HepG2 (cell line): ENCODE results near the gene KIF27. TPM values are rescaled to one million over a fixed set of nuclear protein-coding genes. Genes with fewer than 3 reads are reported as not detected.

Source experiments
- ATAC-seq: fragments of 200-7000 bp; cut with Tn5 transposase; 3 replicates; pipeline ENCODE4 v1.9.1; 2020; ENCODE audit warnings: mild to moderate bottlenecking, moderate library complexity
- BruUV-seq: library from RNA; stranded (reverse); fragments of 400-500 nt; replicated peaks from 2 replicates; lab custom pipeline; 2021; lab: Mats Ljungman, UMichigan
- CTCF ChIA-PET: fragments of 300-600 bp; formaldehyde crosslinking; extraction: SDS; loops from one replicate; lab custom pipeline; 2021; ENCODE audit warnings: low total read pairs, inconsistent platforms, low intra/inter-chr PET ratio; lab: Yijun Ruan, JAX
- POLR2A ChIA-PET: fragments of 350-600 bp; sonication (Branson Sonifier 250); formaldehyde crosslinking; loops from one replicate; lab custom pipeline; 2020; ENCODE audit warnings: antibody characterized with exemption, inconsistent platforms; lab: Yijun Ruan, JAX
- DNase-seq: peaks from one replicate; pipeline ENCODE4 v3.0.0-alpha.2; 2015; ENCODE audit warnings: low spot score
- FAIRE-seq: peaks from 3 replicates; lab custom pipeline; 2011; peaks lifted over from hg19 to GRCh38; lab: Jason Lieb, UNC
- H2AFZ ChIP-seq: one replicate; pipeline ENCODE4 v1.6.1; 2011; ENCODE audit warnings: low read length, inconsistent platforms
- H3K27ac ChIP-seq: fragments of 300-600 bp; 3 replicates; pipeline ENCODE4 v1.8.0; 2011; ENCODE audit warnings: mixed run types, mild to moderate bottlenecking, mixed read lengths, low read length, inconsistent platforms; ENCODE audit not compliant: insufficient read depth; ENCODE audit errors: extremely low read length
- H3K27me3 ChIP-seq, 2 experiments: fragments of 200-600 bp in 1 of 2; 2 replicates in 1 of 2; 3 replicates in 1 of 2; pipeline versions ENCODE4 v1.6.0 to v1.8.0; 2011; ENCODE audit warnings: low read length in 2 of 2, mild to moderate bottlenecking in 2 of 2, moderate library complexity in 2 of 2, inconsistent platforms in 1 of 2; ENCODE audit not compliant: insufficient read depth in 2 of 2, control insufficient read depth in 1 of 2
- H3K36me3 ChIP-seq, 2 experiments: fragments of 200-600 bp in 1 of 2; replicated peaks in 1 of 2; 2 replicates in 1 of 2; 3 replicates in 1 of 2; pipeline versions ENCODE4 v1.5.1 to v1.8.0; 2011; ENCODE audit warnings: low read length in 2 of 2, inconsistent platforms in 1 of 2; ENCODE audit not compliant: insufficient read depth in 2 of 2, control insufficient read depth in 1 of 2
- H3K4me1 ChIP-seq: 2 replicates; pipeline ENCODE4 v1.5.1; 2012; ENCODE audit warnings: low read length, inconsistent platforms; ENCODE audit not compliant: insufficient read depth
- H3K4me2 ChIP-seq: 2 replicates; pipeline ENCODE4 v1.6.0; 2011; ENCODE audit warnings: low read depth, low read length, inconsistent platforms
- H3K4me3 ChIP-seq, 3 experiments: fragments of 200-600 bp in 1 of 3; sonication (generic), shearing (Covaris generic) in 1 of 3; replicated peaks in 1 of 3; 2 replicates each; pipeline ENCODE4 v1.5.1; 2011 to 2016; ENCODE audit warnings: low read length in 3 of 3, inconsistent platforms in 2 of 3, low read depth in 2 of 3, mild to moderate bottlenecking in 2 of 3, control low read depth in 1 of 3, mixed read lengths in 1 of 3; ENCODE audit not compliant: insufficient read depth in 1 of 3
- H3K79me2 ChIP-seq: one replicate; pipeline ENCODE4 v1.6.1; 2011; ENCODE audit warnings: low read length, inconsistent platforms; ENCODE audit not compliant: insufficient read depth
- H3K9ac ChIP-seq: 2 replicates; pipeline ENCODE4 v1.6.0; 2011; ENCODE audit warnings: mild to moderate bottlenecking, low read depth, low read length, inconsistent platforms; ENCODE audit not compliant: insufficient read depth
- H3K9me3 ChIP-seq: 2 replicates; pipeline ENCODE4 v1.5.1; 2012; ENCODE audit warnings: mild to moderate bottlenecking, low read length
- H4K20me1 ChIP-seq: 2 replicates; pipeline ENCODE4 v1.6.0; 2011; ENCODE audit warnings: inconsistent platforms, mild to moderate bottlenecking, low read length, moderate library complexity; ENCODE audit not compliant: insufficient read depth
- DMAP1 ChIP-seq: IDR thresholded peaks from 2 replicates; pipeline ENCODE4 v1.6.1; 2016
- ELF4 ChIP-seq: sonication (generic); formaldehyde crosslinking; IDR thresholded peaks from 2 replicates; pipeline ENCODE4 v1.5.0; 2020; ENCODE audit warnings: missing genetic modification reagents, mild to moderate bottlenecking, moderate library complexity, borderline replicate concordance
- FOXM1 ChIP-seq: sonication (generic); formaldehyde crosslinking; IDR thresholded peaks from 2 replicates; pipeline ENCODE4 v1.5.0; 2020; ENCODE audit warnings: missing genetic modification reagents
- KAT2B ChIP-seq: fragments of 150-350 bp; IDR thresholded peaks from 2 replicates; pipeline ENCODE4 v1.6.1; 2014; ENCODE audit warnings: low read depth, low read length, borderline replicate concordance
- KDM1A ChIP-seq: IDR thresholded peaks from 2 replicates; pipeline ENCODE4 v1.6.1; 2016; ENCODE audit warnings: missing compliant biosample characterization
- KDM5A ChIP-seq: fragments of 200-600 bp; sonication (generic); IDR thresholded peaks from 2 replicates; pipeline ENCODE4 v1.7.0; 2018; ENCODE audit warnings: antibody characterized with exemption, mild to moderate bottlenecking, low read length, borderline replicate concordance
- LCORL ChIP-seq, 2 experiments: fragments of 450-650 bp in 1 of 2; sonication (generic) in 1 of 2; formaldehyde crosslinking in 1 of 2; IDR thresholded peaks; 2 replicates each; pipeline versions ENCODE4 v1.5.0 to v1.6.1; 2017 to 2020; ENCODE audit warnings: antibody characterized with exemption in 1 of 2, missing genetic modification reagents in 1 of 2
- MXD4 ChIP-seq: IDR thresholded peaks from 2 replicates; pipeline ENCODE4 v1.6.1; 2016; ENCODE audit warnings: mild to moderate bottlenecking, missing biosample characterization, missing genetic modification reagents
- NFE2 ChIP-seq: sonication (generic); formaldehyde crosslinking; IDR thresholded peaks from 2 replicates; pipeline ENCODE4 v1.4.0; 2020; ENCODE audit warnings: missing genetic modification reagents
- RFX3 ChIP-seq: IDR thresholded peaks from 2 replicates; pipeline ENCODE4 v1.6.1; 2016; ENCODE audit warnings: missing biosample characterization, missing genetic modification reagents
- ZIK1 ChIP-seq: sonication (generic); formaldehyde crosslinking; IDR thresholded peaks from 2 replicates; pipeline ENCODE4 v1.5.0; 2020; ENCODE audit warnings: mild to moderate bottlenecking, low read depth, missing genetic modification reagents, borderline replicate concordance
- ZNF329 ChIP-seq: sonication (generic); formaldehyde crosslinking; IDR thresholded peaks from 2 replicates; pipeline ENCODE4 v1.9.0; 2021; ENCODE audit warnings: low read depth, mild to moderate bottlenecking, missing genetic modification reagents
- ZNF367 ChIP-seq: sonication (generic); formaldehyde crosslinking; IDR thresholded peaks from 2 replicates; pipeline ENCODE4 v1.4.0; 2020; ENCODE audit warnings: missing genetic modification reagents, borderline replicate concordance
- ZNF644 ChIP-seq: IDR thresholded peaks from 2 replicates; pipeline ENCODE4 v1.6.1; 2016; ENCODE audit warnings: low read depth
- ZNF660 ChIP-seq: sonication (generic); formaldehyde crosslinking; IDR thresholded peaks from 2 replicates; pipeline ENCODE4 v1.5.1; 2020; ENCODE audit warnings: mild to moderate bottlenecking, low read depth, missing genetic modification reagents, borderline replicate concordance
- ZNF7 ChIP-seq: IDR thresholded peaks from 2 replicates; pipeline ENCODE4 v1.6.1; 2016; ENCODE audit warnings: missing biosample characterization, missing genetic modification reagents
- ZNF761 ChIP-seq: sonication (generic); formaldehyde crosslinking; conservative IDR thresholded peaks from 2 replicates; pipeline ENCODE4 v1.4.0; 2020; ENCODE audit warnings: mild to moderate bottlenecking, missing genetic modification reagents
- ZNF781 ChIP-seq: sonication (generic); formaldehyde crosslinking; IDR thresholded peaks from 2 replicates; pipeline ENCODE4 v1.5.1; 2020; ENCODE audit warnings: borderline replicate concordance, mild to moderate bottlenecking, missing genetic modification reagents; ENCODE audit errors: not compliant biosample characterization
- ZNF850 ChIP-seq: sonication (generic); formaldehyde crosslinking; conservative IDR thresholded peaks from 2 replicates; pipeline ENCODE4 v1.9.0; 2021; ENCODE audit warnings: mild to moderate bottlenecking, missing genetic modification reagents
- WGBS: methylation state at CpG from one replicate; pipeline ENCODE4 v1.1.6; 2017; ENCODE audit warnings: low lambda C conversion rate; 5-methylcytosine and 5-hydroxymethylcytosine counted together
- in situ Hi-C: cut with HindIII; loops from 2 replicates; pipeline ENCODE4 v1.10.0; 2017; ENCODE audit warnings: low pct_unique_long_range_greater_than_20kb; ENCODE audit not compliant: extremely low pct_ligation_motif_present
- intact Hi-C: fragments of 100-400 bp; cut with micrococcal nuclease; formaldehyde crosslinking; loops from one replicate; pipeline ENCODE4 v1.10.0; 2022; ENCODE audit not compliant: unreplicated experiment
- polyA plus RNA-seq, 8 experiments: library from polyadenylated mRNA; depleted of rRNA in 3 of 8; stranded (reverse) in 7 of 8; unstranded in 1 of 8; fragments of >200 nt; fragmentation: Illumina TruSeq in 4 of 8; extraction: Trizol in 4 of 8; gene quantifications; 2 replicates each; pipeline versions ENCODE4 v1.2.1 to v1.2.3, GENCODE V29; 2011 to 2016; ENCODE audit warnings: low read depth in 4 of 8, missing spikeins in 1 of 8, mixed read lengths in 1 of 8; ENCODE audit not compliant: insufficient read depth in 1 of 8
- total RNA-seq, 5 experiments: library from RNA; depleted of rRNA; stranded (reverse); fragments of >200 nt; fragmentation: Illumina TruSeq; extraction: Trizol; gene quantifications; 2 replicates each; pipeline ENCODE4 v1.2.3, GENCODE V29; 2016; ENCODE audit warnings: low read depth in 1 of 5

KIF27 gene
- total and polyA plus RNA-seq, 2 of the 13 experiments (the other 11 are each of a cell fraction or from before 2014, with no cell fraction given) = 0.95 to 4.1 TPM

DNA sequence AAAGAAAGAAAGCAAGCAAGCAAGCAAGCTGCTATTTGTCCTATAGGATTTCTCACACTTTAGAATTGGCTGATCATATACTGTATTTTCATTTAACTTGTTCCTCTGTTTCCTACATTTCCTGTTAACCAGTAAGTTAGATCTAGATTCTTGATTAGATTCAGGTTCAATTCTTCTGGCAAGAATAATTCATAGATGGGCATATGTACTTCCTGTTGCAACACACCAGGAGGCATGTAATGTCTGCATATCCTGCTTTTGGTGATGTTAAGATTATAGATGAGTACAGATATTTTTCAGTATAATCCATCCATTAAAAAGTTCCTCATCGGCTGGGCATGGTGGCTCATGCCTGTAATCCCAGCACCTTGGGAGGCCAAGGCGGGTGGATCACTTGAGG, 10.8 kb upstream of the KIF27 start:
- 100% methylated on average over 2 of the region's 2 CpGs for WGBS

DNA sequence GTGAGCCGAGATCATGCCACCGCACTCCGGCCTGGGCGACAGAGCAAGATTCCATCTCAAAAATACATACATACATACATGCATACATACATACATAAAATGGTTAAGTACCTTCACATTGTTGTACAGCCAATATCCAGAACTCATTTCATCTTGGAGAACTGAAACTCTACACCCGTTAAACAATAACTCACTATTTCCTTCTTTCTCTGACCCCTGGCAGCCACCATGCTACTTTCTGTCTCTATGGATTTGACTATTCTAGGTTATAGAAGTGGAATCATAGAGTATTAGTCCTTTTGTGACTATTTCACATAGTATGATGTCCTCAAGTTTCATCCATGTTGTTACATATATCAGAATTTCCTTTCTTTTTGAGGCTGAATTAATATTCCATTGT, 9.6 kb upstream of the KIF27 start:
- no peak overlapping the region for H3K4me3 ChIP-seq
- H3K9ac ChIP-seq = no peak overlapping the region
- FAIRE-seq (no peak), DNase-seq (no peak)
- no peaks in the 10 kb centered on the region for H3K27me3 ChIP-seq
- POLR2A ChIA-PET = interaction anchor here (1.2 kb wide), 1 partner anchor 10 kb away, joined by 3 read pairs; the partner anchor contains the start of gene KIF27
- no peaks in the 10 kb centered on the region for H4K20me1 ChIP-seq
- CTCF ChIA-PET = no interaction called here
- H3K27ac ChIP-seq = no peak overlapping the region
- H3K79me2 ChIP-seq = no peaks in the 10 kb centered on the region
- H2AFZ ChIP-seq = no peak overlapping the region
- 78% methylated on average over 4 of the region's 5 CpGs for WGBS
- H3K9me3 ChIP-seq = no peaks in the 10 kb centered on the region
- TF ChIP-seq ZNF850 (CRISPR knock-in tag) (no peak), KAT2B (no peak), LCORL (IDR thresholded peaks at IDR 0.05) (no peak), LCORL (CRISPR knock-in tag; IDR thresholded peaks at IDR 0.05) (no peak), ZNF644 (CRISPR knock-in tag) (no peak), ZNF367 (CRISPR knock-in tag) (no peak), ZNF781 (CRISPR knock-in tag) (no peak), ZNF660 (CRISPR knock-in tag) (no peak), KDM5A (no peak), KDM1A (no peak), ZNF329 (CRISPR knock-in tag) (no peak), FOXM1 (no peak), RFX3 (CRISPR knock-in tag) (no peak), ZIK1 (no peak), DMAP1 (no peak), ELF4 (CRISPR knock-in tag) (no peak), ZNF7 (CRISPR knock-in tag) (no peak), NFE2 (no peak)
- TF ChIP-seq, all 625 proteins: peak for 0
- intact Hi-C loops = no loop called here
- Histone ChIP-seq H3K36me3 (no peaks in the 10 kb centered on the region), H3K4me1 (peaks cover 18% of the 10 kb centered on the region), H3K4me2 (no peak overlapping the region)
- no peak for ATAC-seq
- in situ Hi-C loops = no loop called here
- no TSS peak for BruUV-seq

More for the DNA sequence above, 10.8 kb upstream of the KIF27 start:
- Histone ChIP-seq H3K4me2 (no peak overlapping the region), H3K4me3 (no peak overlapping the region), H3K27ac (no peak overlapping the region), H3K36me3 (no peaks in the 10 kb centered on the region), H3K27me3 (no peaks in the 10 kb centered on the region), H3K9me3 (no peaks in the 10 kb centered on the region), H3K9ac (no peak overlapping the region), H3K4me1 (peaks cover 18% of the 10 kb centered on the region), H4K20me1 (no peaks in the 10 kb centered on the region), H2AFZ (no peak overlapping the region), H3K79me2 (no peaks in the 10 kb centered on the region)
- BruUV-seq = no TSS peak
- ChIA-PET CTCF (no interaction called here), POLR2A (no interaction called here)
- in situ Hi-C loops (no loop called here), intact Hi-C loops (no loop called here)
- no peak for TF ChIP-seq ZNF7 (CRISPR knock-in tag)
- TF ChIP-seq FOXM1 = no peak
- TF ChIP-seq MXD4 = no peak
- TF ChIP-seq ZNF761 = no peak
- DNase-seq = no peak
- no peak for FAIRE-seq
- no peak for ATAC-seq
